IPS-18c (cell line): ENCODE results near the gene KRT7.
"Not testable (repeated sequence)": the region's sequence is repeated elsewhere in the genome, so short reads cannot be mapped to it uniquely, and the experiment has no call there.

Experiments
- H3K4me3 ChIP-seq: 2 replicates; pipeline ENCODE4 v1.7.0; 2013; ENCODE audit warnings: low read depth, mild to moderate bottlenecking, low read length, moderate library complexity; ENCODE audit not compliant: insufficient read depth
- H3K9me3 ChIP-seq: one replicate; pipeline ENCODE4 v1.6.1; 2013; ENCODE audit warnings: mild to moderate bottlenecking, low read length, moderate library complexity; ENCODE audit not compliant: control insufficient read depth, insufficient read depth

KRT7 gene

GRCh38 chr12:52234223-52234810 lies 1.3 kb downstream of the KRT7 start:
- no peaks in the 10 kb centered on the region for H3K9me3 ChIP-seq
- no peak overlapping the region for H3K4me3 ChIP-seq

- Histone ChIP-seq H3K9me3 (no peaks in the 10 kb centered on the region), H3K4me3 (no peak overlapping the region)
Measured at GRCh38 chr12:52235001-52235764, 2.1 kb downstream of the KRT7 start.

GRCh38 chr12:52235822-52236361 lies 2.8 kb downstream of the KRT7 start:
- Histone ChIP-seq H3K9me3 (no peaks in the 10 kb centered on the region), H3K4me3 (no peak overlapping the region)

- Histone ChIP-seq H3K9me3 (no peaks in the 10 kb centered on the region), H3K4me3 (no peak overlapping the region)
Measured at GRCh38 chr12:52236386-52237050, 3.5 kb downstream of the KRT7 start.

- no peak overlapping the region for H3K4me3 ChIP-seq
- H3K9me3 ChIP-seq, result no peaks in the 10 kb centered on the region
Measured at GRCh38 chr12:52238207-52238840, 5.3 kb downstream of the KRT7 start.

- Histone ChIP-seq H3K9me3 (no peaks in the 10 kb centered on the region), H3K4me3 (no peak overlapping the region)
Measured at GRCh38 chr12:52238916-52239646, 6.0 kb downstream of the KRT7 start.

GRCh38 chr12:52239767-52240166 lies 6.7 kb downstream of the KRT7 start:
- no peak overlapping the region for H3K4me3 ChIP-seq
- no peaks in the 10 kb centered on the region for H3K9me3 ChIP-seq

- H3K4me3 ChIP-seq, H3K9me3 ChIP-seq: not testable (repeated sequence)
Measured at GRCh38 chr12:52240247-52240646, 7.2 kb downstream of the KRT7 start.

- Histone ChIP-seq H3K4me3 (no peak overlapping the region), H3K9me3 (no peaks in the 10 kb centered on the region)
Measured at GRCh38 chr12:52241205-52241842, 8.3 kb downstream of the KRT7 start.

GRCh38 chr12:52242442-52243258 lies 9.6 kb downstream of the KRT7 start:
- no peaks in the 10 kb centered on the region for H3K9me3 ChIP-seq
- no peak overlapping the region for H3K4me3 ChIP-seq

GRCh38 chr12:52243259-52243855 lies 10.3 kb downstream of the KRT7 start:
- Histone ChIP-seq H3K4me3 (no peak overlapping the region), H3K9me3 (no peaks in the 10 kb centered on the region)

- H3K4me3 ChIP-seq, result no peak overlapping the region
- H3K9me3 ChIP-seq, result no peaks in the 10 kb centered on the region
Measured at GRCh38 chr12:52243856-52244614, 11.0 kb downstream of the KRT7 start.

GRCh38 chr12:52244615-52244994 lies 11.6 kb downstream of the KRT7 start:
- Histone ChIP-seq H3K4me3 (no peak overlapping the region), H3K9me3 (no peaks in the 10 kb centered on the region)

GRCh38 chr12:52245259-52245961 lies 12.4 kb downstream of the KRT7 start:
- H3K4me3 ChIP-seq, result no peak overlapping the region
- H3K9me3 ChIP-seq, result no peaks in the 10 kb centered on the region
